HG02642 (cell line): ENCODE measurements around the gene EEIG1.

Experiments
- ATAC-seq: cut with Tn5 transposase; IDR thresholded peaks from one replicate; pipeline ENCODE4 v1.9.1; 2021; ENCODE audit warnings: mild to moderate bottlenecking; ENCODE audit not compliant: unreplicated experiment, poor library complexity

The EEIG1 gene

GRCh38 chr9:127961613-127962155, 19.1 kb downstream of the EEIG1 start:
- ATAC-seq, result no peak

- ATAC-seq, result no peak
These were observed 19.7 kb downstream of the EEIG1 start for GRCh38 chr9:127961155-127961490.

GRCh38 chr9:127960410-127961154, 20.2 kb downstream of the EEIG1 start:
- no peak for ATAC-seq

- no peak for ATAC-seq
These were observed 20.9 kb downstream of the EEIG1 start for GRCh38 chr9:127959841-127960409.

GRCh38 chr9:127959398-127959797, 21.4 kb downstream of the EEIG1 start:
- ATAC-seq, result no peak

- no peak for ATAC-seq
These were observed 22.1 kb downstream of the EEIG1 start for GRCh38 chr9:127958728-127959127.

- ATAC-seq, result peak; percentile 63
These were observed 25.3 kb downstream of the EEIG1 start for GRCh38 chr9:127955294-127956015.

GRCh38 chr9:127954831-127955293, 25.9 kb downstream of the EEIG1 start:
- no peak for ATAC-seq

- ATAC-seq, result no peak
These were observed 26.9 kb downstream of the EEIG1 start for GRCh38 chr9:127953768-127954505.

- no peak for ATAC-seq
These were observed 27.6 kb downstream of the EEIG1 start for GRCh38 chr9:127953154-127953553.

GRCh38 chr9:127950513-127951289, 30.1 kb downstream of the EEIG1 start:
- ATAC-seq, result no peak

- no peak for ATAC-seq
These were observed 30.8 kb downstream of the EEIG1 start for GRCh38 chr9:127949827-127950512.

GRCh38 chr9:127947841-127948710, 32.7 kb downstream of the EEIG1 start:
- ATAC-seq, result no peak

- no peak for ATAC-seq
These were observed 34.1 kb downstream of the EEIG1 start for GRCh38 chr9:127946728-127947127.

GRCh38 chr9:127945942-127946341, 34.8 kb downstream of the EEIG1 start:
- ATAC-seq, result no peak

GRCh38 chr9:127945338-127945737, 35.5 kb downstream of the EEIG1 start:
- ATAC-seq, result no peak

GRCh38 chr9:127944586-127945218, 36.1 kb downstream of the EEIG1 start:
- ATAC-seq, result no peak

GRCh38 chr9:127943731-127944144, 37.1 kb downstream of the EEIG1 start:
- ATAC-seq, result peak; percentile 49
